Retina (tissue), 1 donor: ENCODE results near the gene IKBKE.
A peak's percentile ranks its signal among the peaks of the same experiment; 100 is the strongest.

Experiments used
- DNase-seq: peaks from one replicate; pipeline ENCODE4 v3.0.0-alpha.2; 2016

The IKBKE gene

DNA sequence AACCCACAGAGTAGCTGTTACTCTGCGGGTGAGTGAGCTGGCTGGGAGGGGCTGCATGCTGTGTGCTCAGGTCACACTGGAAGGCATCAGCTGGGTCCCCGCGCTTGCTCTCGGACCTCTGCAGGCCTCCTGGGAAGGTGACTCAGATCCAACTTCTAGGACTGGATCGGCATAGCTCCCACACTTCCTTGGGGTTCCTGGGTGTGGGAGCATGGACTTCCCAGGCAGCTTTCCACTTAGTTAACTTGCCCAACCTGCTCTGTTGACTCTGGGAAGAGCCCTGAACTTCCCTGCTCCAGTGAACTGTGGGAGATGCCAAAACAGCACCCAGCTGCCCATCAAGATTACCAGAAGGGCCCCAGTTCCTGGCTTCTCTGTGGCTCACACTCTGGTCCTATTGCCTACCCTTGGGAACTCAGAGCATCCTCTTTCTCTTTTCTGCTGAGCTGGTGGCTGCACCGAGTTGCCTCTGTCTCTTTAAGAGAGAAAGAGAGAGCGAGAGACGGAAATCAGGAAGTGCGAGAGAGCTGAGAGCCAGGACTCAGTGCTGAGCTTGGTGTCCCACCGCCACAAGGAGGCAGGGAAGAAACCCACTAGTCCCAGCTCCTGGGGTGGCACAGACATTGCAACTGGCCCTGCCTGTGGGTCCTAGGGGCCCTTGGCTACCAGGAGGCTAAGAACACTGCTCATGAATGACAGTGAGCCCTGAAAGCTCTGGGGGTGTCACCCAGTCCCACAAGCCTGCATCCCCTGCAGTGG is at the start of gene IKBKE:
Gene IKBKE, plus strand, starts transcription at position 544 of the 759 bp plus-strand sequence. CDS start 2,752 bp downstream, outside the sequence.
- DNase-seq, result peak; percentile 74

DNA sequence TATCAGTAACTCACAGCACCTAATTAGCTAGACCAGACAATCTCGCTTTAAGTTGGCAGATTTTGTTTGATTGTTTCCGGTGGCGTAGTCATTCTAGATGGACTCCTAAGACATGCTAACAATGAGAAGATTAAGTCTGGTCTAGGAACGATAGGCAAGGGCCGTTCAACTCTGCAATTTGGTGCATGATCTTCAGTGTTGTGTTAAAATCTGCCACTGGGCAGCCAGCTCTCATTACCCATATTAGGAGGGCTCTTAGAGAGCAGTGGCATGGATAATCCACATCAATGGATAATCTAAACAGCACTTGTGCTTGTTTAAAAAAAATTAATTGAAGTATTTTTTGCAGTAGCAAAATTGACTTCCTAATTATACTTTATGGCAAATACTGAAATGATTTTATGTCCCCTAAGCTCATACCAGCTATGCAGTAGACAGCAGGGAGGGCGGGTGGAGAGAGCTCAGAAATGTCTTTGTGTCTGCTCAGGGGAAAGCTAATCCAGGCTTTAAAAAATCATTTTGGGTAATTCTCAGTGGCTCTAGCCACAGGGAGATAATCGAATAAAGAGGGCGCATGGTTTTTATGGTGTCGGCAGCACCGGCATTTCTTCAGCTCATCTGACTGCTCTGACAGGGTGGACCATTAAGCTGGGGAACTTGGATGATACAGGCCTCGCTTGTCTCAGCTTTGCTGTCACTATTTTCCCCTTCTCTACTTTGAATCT is 48.5 kb upstream of the IKBKE start:
- DNase-seq, result peak; percentile 10

DNA sequence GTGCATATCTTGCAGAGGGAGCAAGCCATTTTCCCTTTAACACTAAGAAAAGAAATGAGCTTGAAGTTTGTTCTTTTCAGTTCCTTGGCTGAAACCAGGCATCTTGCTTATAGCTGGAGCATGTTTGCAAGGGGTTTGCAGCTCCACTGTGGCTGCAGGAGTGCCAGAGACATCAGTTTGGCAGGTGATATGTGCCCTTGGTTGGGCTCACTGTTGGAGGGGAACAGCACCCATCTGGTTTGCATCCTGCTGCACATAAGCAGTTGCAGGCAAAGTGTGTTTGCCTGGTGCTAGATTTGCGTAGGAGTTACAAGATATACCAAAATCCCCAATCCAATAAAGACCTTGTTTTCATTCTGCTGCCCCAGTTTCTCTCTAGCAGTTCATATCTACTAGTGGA is 47.8 kb upstream of the IKBKE start:
- DNase-seq, result no peak

GRCh38 chr1:206427291-206427690 is 43.0 kb upstream of the IKBKE start:
- no peak for DNase-seq

- no peak for DNase-seq
Measured at GRCh38 chr1:206429421-206429820, 40.9 kb upstream of the IKBKE start.

- no peak for DNase-seq
Measured at GRCh38 chr1:206430031-206430983, 40.0 kb upstream of the IKBKE start.

- no peak for DNase-seq
Measured at GRCh38 chr1:206435445-206435844, 34.8 kb upstream of the IKBKE start.

DNA sequence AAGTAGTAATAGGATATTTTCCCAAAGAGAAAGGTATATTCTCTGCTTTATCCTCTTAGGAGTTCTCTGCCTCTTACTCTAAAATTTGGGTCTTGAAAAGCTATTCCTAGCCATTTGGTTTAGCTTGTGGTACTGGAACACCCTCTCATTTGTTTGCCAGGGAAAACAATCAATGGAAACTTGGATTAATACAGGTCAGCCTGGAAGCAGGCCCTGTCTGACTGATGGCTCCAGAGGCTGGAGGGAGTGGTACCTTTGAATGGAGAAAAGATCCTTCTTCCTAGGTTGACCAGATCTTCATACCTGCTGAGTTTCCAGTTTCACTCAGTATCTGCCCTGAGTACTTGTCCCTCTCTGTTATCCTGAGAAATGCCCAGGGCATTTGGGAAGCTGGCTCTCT is 31.7 kb upstream of the IKBKE start:
- no peak for DNase-seq

DNA sequence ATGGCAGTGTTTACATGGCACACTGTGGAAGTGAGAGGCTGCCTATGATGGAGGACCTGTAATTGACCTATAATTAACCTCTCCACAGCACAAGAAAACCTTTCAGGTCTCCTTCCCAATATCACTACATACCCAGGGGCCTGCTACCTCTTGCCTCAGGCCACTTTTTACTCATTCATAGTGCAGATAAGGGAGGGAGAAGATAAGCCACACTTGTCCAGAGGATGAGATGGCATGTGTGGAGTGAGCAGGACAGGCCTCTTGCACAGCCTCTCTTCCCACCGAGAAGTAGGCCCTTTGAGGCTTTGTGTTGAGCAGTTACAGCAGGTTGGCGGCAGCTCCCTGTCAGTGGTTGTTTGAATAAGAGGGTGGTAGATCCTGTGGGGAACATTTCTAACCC is 31.1 kb upstream of the IKBKE start:
- no peak for DNase-seq

DNA sequence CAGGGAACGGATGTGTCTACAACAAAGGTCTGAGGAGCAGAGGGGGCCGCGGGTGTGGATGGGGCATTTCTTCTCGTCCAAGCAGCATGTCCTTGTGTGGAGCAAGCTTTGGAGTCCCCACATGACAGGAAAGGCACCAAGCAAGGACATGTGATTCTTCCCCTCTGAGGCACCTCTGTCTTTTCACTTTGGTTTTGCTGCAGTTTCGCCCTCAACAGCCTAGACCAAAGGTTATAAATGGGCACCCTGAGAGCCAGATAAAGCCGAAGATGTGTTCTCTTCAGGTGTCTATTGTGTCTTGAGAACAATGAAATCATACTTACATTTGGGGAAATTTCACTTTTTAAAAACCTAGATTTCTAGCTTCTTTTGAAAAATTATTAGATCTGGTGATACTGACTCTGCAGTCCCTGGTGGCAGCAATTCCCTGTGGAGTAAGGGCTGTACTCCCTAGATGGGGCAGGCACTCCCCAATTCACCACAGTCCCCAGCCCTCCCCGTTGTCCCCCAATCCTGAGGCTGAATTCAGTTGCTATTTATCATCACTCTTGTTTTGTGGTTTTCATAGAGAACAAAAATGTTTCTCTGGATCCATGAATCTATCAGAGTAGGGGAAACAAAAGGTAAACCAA is 28.8 kb upstream of the IKBKE start:
- DNase-seq, result no peak

- DNase-seq, result no peak
Measured at GRCh38 chr1:206442101-206442500, 28.2 kb upstream of the IKBKE start.

DNA sequence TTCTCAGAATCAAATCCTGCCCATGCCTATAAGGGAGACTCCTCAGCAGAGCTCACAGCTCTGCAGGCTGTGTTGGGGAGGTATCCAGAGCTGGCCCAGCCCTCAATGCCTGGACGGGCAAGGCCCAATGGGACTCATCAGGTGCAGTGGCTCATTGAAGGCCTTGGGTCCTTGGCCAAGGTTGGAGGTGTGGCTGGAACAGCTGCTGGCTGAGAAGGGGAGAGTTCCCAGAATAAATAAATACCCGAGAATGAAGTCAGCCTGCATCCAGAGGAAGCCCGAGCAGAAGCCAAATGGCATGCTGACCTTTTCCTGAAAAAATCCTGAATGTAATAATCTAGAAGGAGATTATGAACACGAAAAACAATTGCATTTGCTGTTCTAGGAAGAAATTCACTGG is 25.2 kb upstream of the IKBKE start:
- no peak for DNase-seq

DNA sequence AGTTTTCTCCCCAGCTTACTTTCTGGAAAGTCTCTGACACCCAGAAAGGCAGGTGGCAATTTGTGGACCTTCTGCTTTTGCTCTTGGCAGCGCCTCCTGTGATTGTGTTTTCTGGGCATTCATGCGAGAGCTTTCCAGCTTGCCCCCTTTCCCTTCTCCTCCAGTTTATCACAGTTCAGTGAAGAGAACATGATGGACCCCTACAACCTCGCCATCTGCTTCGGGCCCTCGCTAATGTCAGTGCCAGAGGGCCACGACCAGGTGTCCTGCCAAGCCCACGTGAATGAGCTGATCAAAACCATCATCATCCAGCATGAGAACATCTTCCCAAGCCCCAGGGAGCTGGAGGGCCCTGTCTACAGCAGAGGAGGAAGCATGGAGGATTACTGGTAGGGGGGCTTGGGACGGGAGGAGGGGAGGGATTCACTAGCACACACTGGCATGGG is 24.3 kb upstream of the IKBKE start:
- peak; percentile 64 for DNase-seq

- DNase-seq, result no peak
Measured at GRCh38 chr1:206446688-206447421, 23.4 kb upstream of the IKBKE start.

- DNase-seq, result peak; percentile 36
Measured at GRCh38 chr1:206447422-206447765, 22.9 kb upstream of the IKBKE start.

DNA sequence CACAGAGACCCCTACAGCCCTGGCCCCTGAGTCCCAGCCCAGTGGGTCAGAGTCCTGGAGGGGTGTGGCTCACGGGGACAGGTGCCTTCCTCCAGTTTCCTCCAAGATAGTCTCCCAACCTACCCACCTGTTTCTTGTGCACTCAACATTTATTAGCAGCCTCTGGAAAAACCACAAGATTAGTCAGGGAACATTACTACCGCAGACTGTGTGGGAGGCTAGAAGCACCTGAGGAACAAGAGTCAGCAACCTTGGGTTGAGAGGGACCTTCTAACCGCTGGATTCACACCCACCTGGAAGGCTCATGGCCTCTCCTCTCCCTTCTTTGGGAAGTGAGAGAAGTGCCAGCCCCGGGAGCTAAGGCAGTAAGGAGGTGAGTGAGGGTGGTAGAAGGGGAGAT is 22.5 kb upstream of the IKBKE start:
- DNase-seq, result no peak

- DNase-seq, result no peak
Measured at GRCh38 chr1:206448471-206448870, 21.8 kb upstream of the IKBKE start.

- no peak for DNase-seq
Measured at GRCh38 chr1:206449565-206449964, 20.7 kb upstream of the IKBKE start.

DNA sequence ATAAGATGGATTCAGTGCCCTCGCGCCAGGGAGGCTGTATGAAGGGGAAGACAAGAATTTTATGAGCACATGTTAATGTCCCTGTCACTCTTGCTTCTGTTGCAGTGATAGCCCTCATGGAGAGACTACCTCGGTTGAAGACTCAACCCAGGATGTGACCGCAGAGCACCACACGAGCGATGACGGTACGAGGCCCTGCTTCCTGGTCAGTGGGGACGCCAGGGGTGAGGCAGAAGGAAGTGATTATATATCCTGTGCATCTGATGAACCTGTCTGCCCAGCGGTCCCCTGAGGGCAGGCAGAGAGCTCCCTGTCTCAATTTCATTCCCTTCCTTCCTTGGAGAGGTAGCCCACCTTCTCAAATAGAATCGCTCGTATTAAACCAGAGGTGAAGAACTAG is 20.0 kb upstream of the IKBKE start:
- DNase-seq, result no peak

GRCh38 chr1:206451134-206451686 is 19.1 kb upstream of the IKBKE start:
- no peak for DNase-seq

- DNase-seq, result no peak
Measured at GRCh38 chr1:206453111-206453510, 17.2 kb upstream of the IKBKE start.

DNA sequence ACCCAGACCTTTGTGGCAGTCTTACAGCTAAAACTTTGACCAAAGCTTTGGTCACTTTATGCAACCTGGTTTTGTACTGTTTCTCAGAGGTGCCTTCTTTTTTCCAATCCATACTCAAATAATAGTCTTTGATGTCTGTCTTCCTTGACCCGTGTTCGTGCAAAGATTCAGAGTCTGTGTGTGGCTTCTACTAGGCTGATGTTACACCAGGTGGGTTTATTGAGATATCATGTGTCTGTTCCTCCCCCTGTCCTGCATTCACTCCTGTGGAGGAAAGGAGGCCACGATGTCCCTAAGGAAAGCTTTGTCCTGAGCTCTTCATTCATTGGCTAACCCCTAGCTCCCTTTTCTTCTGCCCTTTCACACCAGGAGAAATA is 15.0 kb upstream of the IKBKE start:
- DNase-seq, result no peak
